Trophoblast cell (in vitro differentiated cells and primary cell): ENCODE measurements around the gene GLS. TPM values are rescaled to one million over a fixed set of nuclear protein-coding genes. Genes with fewer than 3 reads are reported as not detected.

Experiments
- DNase-seq, 2 donors: peaks; one replicate each; pipeline ENCODE4 v3.0.0-alpha.2; 2016
- H2AFZ ChIP-seq: 2 replicates; pipeline ENCODE4 v1.6.1; 2013; ENCODE audit warnings: low read length, moderate library complexity, mild to moderate bottlenecking; ENCODE audit not compliant: insufficient read depth, poor library complexity
- H2AK5ac ChIP-seq: 2 replicates; pipeline ENCODE4 v1.6.1; 2013; ENCODE audit warnings: mild to moderate bottlenecking, low read length
- H2BK120ac ChIP-seq: 2 replicates; pipeline ENCODE4 v1.6.1; 2013; ENCODE audit warnings: low read length, mild to moderate bottlenecking, moderate library complexity; ENCODE audit not compliant: insufficient read depth, poor library complexity
- H2BK12ac ChIP-seq: 2 replicates; pipeline ENCODE4 v1.6.1; 2013; ENCODE audit warnings: mild to moderate bottlenecking, low read length, moderate library complexity
- H2BK5ac ChIP-seq: 2 replicates; pipeline ENCODE4 v1.6.1; 2013; ENCODE audit warnings: low read length, low read depth, moderate library complexity, mild to moderate bottlenecking; ENCODE audit not compliant: poor library complexity
- H3K14ac ChIP-seq: 2 replicates; pipeline ENCODE4 v1.6.1; 2013; ENCODE audit warnings: mild to moderate bottlenecking, low read length
- H3K18ac ChIP-seq: 2 replicates; pipeline ENCODE4 v1.6.1; 2013; ENCODE audit warnings: mild to moderate bottlenecking, low read length
- H3K23ac ChIP-seq: 2 replicates; pipeline ENCODE4 v1.6.1; 2013; ENCODE audit warnings: low read length
- H3K27ac ChIP-seq: 2 replicates; pipeline ENCODE4 v1.5.1; 2013; ENCODE audit warnings: low read depth, mild to moderate bottlenecking, inconsistent platforms, low read length, moderate library complexity
- H3K27me3 ChIP-seq: 2 replicates; pipeline ENCODE4 v1.6.1; 2013; ENCODE audit warnings: inconsistent platforms, mild to moderate bottlenecking, low read length, moderate library complexity; ENCODE audit not compliant: insufficient read depth
- H3K36me3 ChIP-seq, 2 experiments: 1 replicate in 1 of 2; 2 replicates in 1 of 2; pipeline ENCODE4 v1.6.1; 2013; ENCODE audit warnings: low read length in 2 of 2, mild to moderate bottlenecking in 2 of 2, moderate library complexity in 1 of 2; ENCODE audit not compliant: insufficient read depth in 2 of 2, control insufficient read depth in 1 of 2
- H3K4ac ChIP-seq: 2 replicates; pipeline ENCODE4 v1.6.1; 2013; ENCODE audit warnings: low read depth, mild to moderate bottlenecking, low read length, moderate library complexity
- H3K4me1 ChIP-seq, 2 experiments: 1 replicate in 1 of 2; 2 replicates in 1 of 2; pipeline ENCODE4 v1.6.1; 2013; ENCODE audit warnings: low read length in 2 of 2, mild to moderate bottlenecking in 2 of 2, moderate library complexity in 1 of 2; ENCODE audit not compliant: insufficient read depth in 2 of 2, control insufficient read depth in 1 of 2
- H3K4me2 ChIP-seq: 2 replicates; pipeline ENCODE4 v1.6.1; 2013; ENCODE audit warnings: inconsistent platforms, mild to moderate bottlenecking, low read length, moderate library complexity
- H3K4me3 ChIP-seq: 2 replicates; pipeline ENCODE4 v1.5.1; 2013; ENCODE audit warnings: mild to moderate bottlenecking, low read depth, low read length, inconsistent platforms
- H3K79me1 ChIP-seq: one replicate; pipeline ENCODE4 v1.6.1; 2013; ENCODE audit warnings: low read length
- H3K79me2 ChIP-seq: 2 replicates; pipeline ENCODE4 v1.6.1; 2013; ENCODE audit warnings: low read length, mild to moderate bottlenecking; ENCODE audit not compliant: control insufficient read depth, insufficient read depth, poor library complexity
- H3K9ac ChIP-seq: 2 replicates; pipeline ENCODE4 v1.6.1; 2013; ENCODE audit warnings: mild to moderate bottlenecking, low read length
- H3K9me3 ChIP-seq: 2 replicates; pipeline ENCODE4 v1.6.1; 2013; ENCODE audit warnings: low read depth, mild to moderate bottlenecking, control low read depth, inconsistent platforms, low read length; ENCODE audit not compliant: insufficient read depth
- H4K12ac ChIP-seq: 2 replicates; pipeline ENCODE4 v1.6.1; 2013; ENCODE audit warnings: low read depth, mild to moderate bottlenecking, low read length, moderate library complexity
- H4K8ac ChIP-seq: 2 replicates; pipeline ENCODE4 v1.6.1; 2013; ENCODE audit warnings: low read depth, mild to moderate bottlenecking, low read length, moderate library complexity
- H4K91ac ChIP-seq: one replicate; pipeline ENCODE4 v1.6.1; 2013; ENCODE audit warnings: low read depth, mild to moderate bottlenecking, low read length, moderate library complexity
- WGBS: extraction: QIAGEN DNeasy Blood & Tissue Kit; methylation state at CpG from one replicate; pipeline ENCODE4 v1.1.7; 2013; ENCODE audit warnings: missing lambda C conversion rate; ENCODE audit not compliant: insufficient read length, insufficient coverage; ENCODE audit errors: extremely low coverage; 5-methylcytosine and 5-hydroxymethylcytosine counted together
- polyA plus RNA-seq: library from polyadenylated mRNA; stranded (reverse); fragments of 200-250 nt; gene quantifications from 2 replicates; pipeline ENCODE4 v1.2.3, GENCODE V29; 2013

The GLS gene
- polyA plus RNA-seq: 54.9 and 60.3 TPM in 2 replicates

- peak within 1 kb of the TSS; percentile 90 for H2BK12ac ChIP-seq
- H3K4me3 ChIP-seq: peak within 1 kb of the TSS; percentile 95
Measured at GRCh38 chr2:190880378-190881083, at the start of gene GLS. Gene GLS (plus strand): TSS chr2:190880821. CDS start chr2:190881085, 264 bp downstream.

GRCh38 chr2:190831941-190832340, 48.7 kb upstream of the GLS start:
- Histone ChIP-seq H3K36me3 (no peaks in the 10 kb centered on the region), H2AFZ (no peak overlapping the region), H2BK120ac (no peak overlapping the region), H3K9ac (no peak overlapping the region), H4K8ac (no peak overlapping the region), H2BK12ac (no peak overlapping the region), H4K91ac (no peak overlapping the region), H2BK5ac (no peak overlapping the region), H3K4me3 (no peak overlapping the region), H3K27me3 (no peaks in the 10 kb centered on the region), H3K79me2 (no peaks in the 10 kb centered on the region), H2AK5ac (no peak overlapping the region), H3K23ac (no peak overlapping the region), H3K4me1 (no peaks in the 10 kb centered on the region), H4K12ac (no peak overlapping the region), H3K18ac (no peak overlapping the region), H3K4me2 (no peak overlapping the region), H3K9me3 (no peaks in the 10 kb centered on the region), H3K4ac (no peak overlapping the region), H3K14ac (no peak overlapping the region), H3K27ac (no peak overlapping the region), H3K79me1 (peaks cover 2% of the 10 kb centered on the region)
- WGBS: no CpG with 5 or more reads among the region's 3 CpGs
- DNase-seq: no peak

More at GRCh38 chr2:190880378-190881083, at the start of gene GLS:
- H4K12ac ChIP-seq: peak within 1 kb of the TSS; percentile 86
- H3K4me1 ChIP-seq: peaks cover 3 to 6% of the 10 kb centered on the region in 2 experiments
- peak within 1 kb of the TSS; percentile 71 for H3K27ac ChIP-seq
- H3K27me3 ChIP-seq: peaks cover 3% of the 10 kb centered on the region
- peak within 1 kb of the TSS; percentile 94 for H3K14ac ChIP-seq
- H3K4me2 ChIP-seq: peak within 1 kb of the TSS; percentile 88
- peak; percentile 99 for DNase-seq
- H2BK5ac ChIP-seq: peak within 1 kb of the TSS; percentile 94
- H4K8ac ChIP-seq: peak within 1 kb of the TSS; percentile 84
- H3K9me3 ChIP-seq: no peaks in the 10 kb centered on the region
- H3K4ac ChIP-seq: peak within 1 kb of the TSS; percentile 99
- no peak within 1 kb of the TSS for H3K23ac ChIP-seq
- H2BK120ac ChIP-seq: peak within 1 kb of the TSS; percentile 90
- H4K91ac ChIP-seq: peak within 1 kb of the TSS; percentile 95
- WGBS: no CpG with 5 or more reads among the region's 56 CpGs
- H3K9ac ChIP-seq: peak within 1 kb of the TSS; percentile 87
- H3K36me3 ChIP-seq: no peaks in the 10 kb centered on the region
- H3K79me1 ChIP-seq: peaks cover 16% of the 10 kb centered on the region
- H3K79me2 ChIP-seq: peaks cover 13% of the 10 kb centered on the region
- peak within 1 kb of the TSS; percentile 86 for H2AFZ ChIP-seq
- peak within 1 kb of the TSS; percentile 72 for H2AK5ac ChIP-seq
- H3K18ac ChIP-seq: peak within 1 kb of the TSS; percentile 98

- Histone ChIP-seq H2AK5ac (no peak overlapping the region), H3K4me2 (no peak overlapping the region), H2BK5ac (no peak overlapping the region), H3K9ac (no peak overlapping the region), H3K14ac (no peak overlapping the region), H2BK120ac (no peak overlapping the region), H3K27ac (no peak overlapping the region), H4K91ac (no peak overlapping the region), H3K18ac (no peak overlapping the region), H4K8ac (no peak overlapping the region), H3K36me3 (no peaks in the 10 kb centered on the region), H3K4ac (no peak overlapping the region), H3K79me2 (no peaks in the 10 kb centered on the region), H3K4me3 (no peak overlapping the region), H3K4me1 (peaks cover 0 to 2% of the 10 kb centered on the region in 2 experiments), H3K79me1 (peaks cover 4% of the 10 kb centered on the region), H3K27me3 (no peaks in the 10 kb centered on the region), H2AFZ (no peak overlapping the region), H3K9me3 (no peaks in the 10 kb centered on the region), H4K12ac (no peak overlapping the region), H2BK12ac (no peak overlapping the region), H3K23ac (no peak overlapping the region)
- no CpG with 5 or more reads among the region's 1 CpG for WGBS
- peak in 1 of 2 donors; percentile 32 for DNase-seq
Measured at GRCh38 chr2:190834890-190835208, 45.8 kb upstream of the GLS start.

- no peak overlapping the region for H2AK5ac ChIP-seq
- no peak overlapping the region for H2BK5ac ChIP-seq
- no peak overlapping the region for H3K4me2 ChIP-seq
- no peak overlapping the region for H4K8ac ChIP-seq
- peak overlapping the region; percentile 22 for H3K27ac ChIP-seq
- no peak overlapping the region for H3K18ac ChIP-seq
- no peaks in the 10 kb centered on the region for H3K9me3 ChIP-seq
- no peak overlapping the region for H3K4ac ChIP-seq
- H3K4me1 ChIP-seq: peaks cover 0 to 2% of the 10 kb centered on the region in 2 experiments
- H3K36me3 ChIP-seq: no peaks in the 10 kb centered on the region
- H4K12ac ChIP-seq: no peak overlapping the region
- H3K79me2 ChIP-seq: no peaks in the 10 kb centered on the region
- H2BK12ac ChIP-seq: no peak overlapping the region
- H3K14ac ChIP-seq: no peak overlapping the region
- no peak overlapping the region for H3K23ac ChIP-seq
- H3K79me1 ChIP-seq: peaks cover 4% of the 10 kb centered on the region
- H3K4me3 ChIP-seq: no peak overlapping the region
- no peak overlapping the region for H4K91ac ChIP-seq
- H2AFZ ChIP-seq: no peak overlapping the region
- WGBS: no CpG with 5 or more reads among the region's 3 CpGs
- no peak overlapping the region for H3K9ac ChIP-seq
- H3K27me3 ChIP-seq: no peaks in the 10 kb centered on the region
- H2BK120ac ChIP-seq: no peak overlapping the region
- peak; percentile 57 to 93 for DNase-seq
Measured at GRCh38 chr2:190835303-190835930, 45.2 kb upstream of the GLS start.
